DND-41 (cell line): ENCODE results near the gene NME3.

Experiments
- ATAC-seq: fragments of 200-7000 bp; cut with Tn5 transposase; 3 replicates; pipeline ENCODE4 v1.9.1; 2021; ENCODE audit warnings: low read depth; ENCODE audit not compliant: insufficient read depth
- DNase-seq: peaks from one replicate; pipeline ENCODE4 v3.0.0-alpha.2; 2020
- H2AFZ ChIP-seq: 2 replicates; pipeline ENCODE4 v1.6.0; 2012; ENCODE audit warnings: low read depth, low read length
- H3K27ac ChIP-seq: 2 replicates; pipeline ENCODE4 v1.5.1; 2012; ENCODE audit warnings: low read length, inconsistent platforms
- H3K27me3 ChIP-seq: fragments of 200-600 bp; sonication (generic); 2 replicates; pipeline ENCODE4 v1.6.0; 2012; ENCODE audit warnings: low read length, mild to moderate bottlenecking, inconsistent platforms; ENCODE audit not compliant: insufficient read depth, poor library complexity
- H3K36me3 ChIP-seq: 2 replicates; pipeline ENCODE4 v1.5.1; 2012; ENCODE audit warnings: low read length, inconsistent platforms; ENCODE audit not compliant: insufficient read depth
- H3K4me1 ChIP-seq: 2 replicates; pipeline ENCODE4 v1.5.1; 2012; ENCODE audit warnings: mild to moderate bottlenecking, low read length; ENCODE audit not compliant: insufficient read depth
- H3K4me2 ChIP-seq: 2 replicates; pipeline ENCODE4 v1.6.0; 2012; ENCODE audit warnings: mild to moderate bottlenecking, moderate library complexity, low read length, inconsistent platforms; ENCODE audit not compliant: insufficient read depth
- H3K4me3 ChIP-seq, 2 experiments: fragments of 200-600 bp in 1 of 2; shearing (Covaris generic) in 1 of 2; 2 replicates each; pipeline ENCODE4 v1.5.1; 2012 to 2016; ENCODE audit warnings: inconsistent platforms in 2 of 2, low read length in 2 of 2, mild to moderate bottlenecking in 2 of 2, low read depth in 1 of 2, moderate library complexity in 1 of 2
- H3K79me2 ChIP-seq: 2 replicates; pipeline ENCODE4 v1.6.0; 2012; ENCODE audit warnings: low read length, inconsistent platforms; ENCODE audit not compliant: insufficient read depth
- H3K9ac ChIP-seq: 2 replicates; pipeline ENCODE4 v1.6.0; 2012; ENCODE audit warnings: low read depth, mild to moderate bottlenecking, inconsistent platforms, low read length, moderate library complexity
- H3K9me3 ChIP-seq: 2 replicates; pipeline ENCODE4 v1.5.1; 2012; ENCODE audit warnings: low read length, moderate library complexity, mild to moderate bottlenecking, inconsistent platforms; ENCODE audit not compliant: insufficient read depth, severe bottlenecking
- H4K20me1 ChIP-seq: 2 replicates; pipeline ENCODE4 v1.6.0; 2012; ENCODE audit warnings: low read length; ENCODE audit not compliant: insufficient read depth
- EZH2 ChIP-seq: IDR thresholded peaks from 3 replicates; pipeline ENCODE4 v1.6.1; 2012; ENCODE audit warnings: borderline replicate concordance, low read depth, mild to moderate bottlenecking, moderate library complexity, low read length, inconsistent platforms; ENCODE audit not compliant: severe bottlenecking
- TF ChIP-seq, protein P1 (sequence below): IDR thresholded peaks from 2 replicates; pipeline ENCODE4 v1.5.1; 2012; ENCODE audit warnings: borderline replicate concordance, low read length, moderate library complexity, mild to moderate bottlenecking; ENCODE audit not compliant: poor library complexity, severe bottlenecking; ENCODE audit errors: extremely low read depth

NME3 gene

DNA sequence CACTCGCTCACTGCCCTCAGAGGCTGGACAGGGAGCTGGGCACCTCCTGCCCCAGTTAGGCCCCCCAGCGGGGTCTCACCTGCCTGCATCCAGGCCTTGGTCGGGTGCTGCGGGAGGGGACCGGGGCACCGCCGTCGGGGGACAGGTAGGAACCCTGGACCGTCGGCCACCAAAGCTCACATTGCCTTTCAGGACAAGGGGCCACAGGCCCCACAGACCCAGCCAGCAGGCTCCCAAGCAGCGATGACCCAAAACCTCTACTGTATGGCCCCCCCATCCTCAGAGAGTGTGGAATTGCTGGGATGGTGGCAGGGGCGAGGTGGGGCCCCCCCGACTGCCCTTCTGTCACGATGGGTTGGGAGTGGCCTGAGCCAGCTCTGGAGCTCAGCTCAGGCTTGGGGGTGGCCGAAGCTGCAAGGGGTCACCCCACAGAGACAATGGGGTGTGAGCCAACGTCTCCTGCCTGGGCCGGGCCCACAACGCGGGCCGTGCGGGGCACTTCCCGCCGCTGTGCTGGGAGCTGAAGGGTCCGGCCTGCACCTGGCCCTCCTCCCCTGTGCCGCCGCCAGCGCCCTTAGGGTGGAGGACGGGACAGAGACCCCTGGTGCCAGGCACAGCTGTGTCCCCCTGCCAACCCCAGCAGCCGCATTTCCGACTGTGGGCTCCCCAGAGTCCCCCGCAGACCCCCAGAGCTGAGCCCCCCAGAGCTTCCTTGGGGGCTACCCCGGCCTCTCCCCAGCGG, 21.7 kb upstream of the NME3 start:
- peaks cover 35% of the 10 kb centered on the region for H4K20me1 ChIP-seq
- H3K4me1 ChIP-seq: no peaks in the 10 kb centered on the region
- no peak overlapping the region for H3K4me3 ChIP-seq
- peaks cover 33% of the 10 kb centered on the region for H3K36me3 ChIP-seq
- no peaks in the 10 kb centered on the region for H3K27me3 ChIP-seq
- no peak for DNase-seq
- ATAC-seq: no peak
- TF ChIP-seq, protein P1, sequence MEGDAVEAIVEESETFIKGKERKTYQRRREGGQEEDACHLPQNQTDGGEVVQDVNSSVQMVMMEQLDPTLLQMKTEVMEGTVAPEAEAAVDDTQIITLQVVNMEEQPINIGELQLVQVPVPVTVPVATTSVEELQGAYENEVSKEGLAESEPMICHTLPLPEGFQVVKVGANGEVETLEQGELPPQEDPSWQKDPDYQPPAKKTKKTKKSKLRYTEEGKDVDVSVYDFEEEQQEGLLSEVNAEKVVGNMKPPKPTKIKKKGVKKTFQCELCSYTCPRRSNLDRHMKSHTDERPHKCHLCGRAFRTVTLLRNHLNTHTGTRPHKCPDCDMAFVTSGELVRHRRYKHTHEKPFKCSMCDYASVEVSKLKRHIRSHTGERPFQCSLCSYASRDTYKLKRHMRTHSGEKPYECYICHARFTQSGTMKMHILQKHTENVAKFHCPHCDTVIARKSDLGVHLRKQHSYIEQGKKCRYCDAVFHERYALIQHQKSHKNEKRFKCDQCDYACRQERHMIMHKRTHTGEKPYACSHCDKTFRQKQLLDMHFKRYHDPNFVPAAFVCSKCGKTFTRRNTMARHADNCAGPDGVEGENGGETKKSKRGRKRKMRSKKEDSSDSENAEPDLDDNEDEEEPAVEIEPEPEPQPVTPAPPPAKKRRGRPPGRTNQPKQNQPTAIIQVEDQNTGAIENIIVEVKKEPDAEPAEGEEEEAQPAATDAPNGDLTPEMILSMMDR: no peak
- TF ChIP-seq EZH2: no peak
- H3K9me3 ChIP-seq: peaks cover 2% of the 10 kb centered on the region
- no peak overlapping the region for H3K9ac ChIP-seq
- no peak overlapping the region for H3K27ac ChIP-seq
- 0 out of 2 replicates have a peak, but pooled peaks cover 3% of the 10 kb centered on the region for H3K79me2 ChIP-seq
- no peak overlapping the region for H2AFZ ChIP-seq
- H3K4me2 ChIP-seq: no peak overlapping the region

DNA sequence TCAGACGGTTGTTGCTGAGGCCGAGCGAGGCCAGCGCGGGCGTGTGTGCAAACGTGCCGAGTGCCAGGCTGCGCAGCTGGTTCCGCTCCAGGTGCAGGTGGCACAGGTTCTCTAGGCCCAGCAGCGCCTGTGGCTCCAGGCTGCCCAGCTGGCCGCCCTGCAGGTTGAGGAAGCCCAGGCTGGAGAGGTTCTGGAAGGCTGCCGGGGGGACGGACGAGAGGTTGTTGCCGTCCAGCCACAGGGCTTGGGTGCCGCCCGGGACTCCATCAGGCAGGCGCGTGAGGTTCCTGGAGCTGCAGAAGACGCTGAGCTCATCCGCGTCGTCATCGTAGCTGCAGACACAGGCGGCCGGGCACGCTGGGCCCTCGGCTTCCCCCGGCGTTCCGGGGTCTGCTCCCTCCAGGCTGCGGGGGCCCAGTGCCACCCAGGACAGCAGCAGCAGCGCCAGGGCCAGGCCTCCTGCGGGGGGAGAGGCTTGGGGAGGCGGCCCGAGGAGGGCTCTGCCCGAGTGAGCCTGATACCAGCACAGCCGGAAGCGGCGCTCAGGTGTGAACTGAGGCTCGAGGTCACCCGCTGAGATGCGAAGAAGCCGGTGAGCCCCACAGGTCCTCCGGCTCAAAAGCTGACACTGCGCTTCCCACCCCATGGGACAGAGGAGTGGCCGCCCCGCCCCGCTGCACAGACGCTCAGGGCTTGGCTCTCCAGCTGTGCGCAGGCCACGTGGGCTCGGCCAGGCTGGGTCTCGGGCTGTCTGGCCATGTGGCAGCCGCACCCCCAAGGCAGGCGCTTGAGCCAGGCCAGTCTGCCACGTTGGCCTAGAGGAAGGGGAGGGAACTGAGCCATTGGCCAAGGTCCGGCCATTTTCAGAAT, 20.8 kb upstream of the NME3 start:
- Histone ChIP-seq H3K4me1 (no peaks in the 10 kb centered on the region), H3K36me3 (peaks cover 41% of the 10 kb centered on the region), H4K20me1 (peaks cover 43% of the 10 kb centered on the region), H3K27ac (no peak overlapping the region), H2AFZ (no peak overlapping the region), H3K27me3 (no peaks in the 10 kb centered on the region), H3K9me3 (no peaks in the 10 kb centered on the region), H3K9ac (no peak overlapping the region), H3K4me2 (no peak overlapping the region), H3K79me2 (peaks cover 10% of the 10 kb centered on the region), H3K4me3 (no peak overlapping the region)
- ATAC-seq (no peak), DNase-seq (no peak)
- TF ChIP-seq EZH2: no peak
- TF ChIP-seq, protein P1: no peak

DNA sequence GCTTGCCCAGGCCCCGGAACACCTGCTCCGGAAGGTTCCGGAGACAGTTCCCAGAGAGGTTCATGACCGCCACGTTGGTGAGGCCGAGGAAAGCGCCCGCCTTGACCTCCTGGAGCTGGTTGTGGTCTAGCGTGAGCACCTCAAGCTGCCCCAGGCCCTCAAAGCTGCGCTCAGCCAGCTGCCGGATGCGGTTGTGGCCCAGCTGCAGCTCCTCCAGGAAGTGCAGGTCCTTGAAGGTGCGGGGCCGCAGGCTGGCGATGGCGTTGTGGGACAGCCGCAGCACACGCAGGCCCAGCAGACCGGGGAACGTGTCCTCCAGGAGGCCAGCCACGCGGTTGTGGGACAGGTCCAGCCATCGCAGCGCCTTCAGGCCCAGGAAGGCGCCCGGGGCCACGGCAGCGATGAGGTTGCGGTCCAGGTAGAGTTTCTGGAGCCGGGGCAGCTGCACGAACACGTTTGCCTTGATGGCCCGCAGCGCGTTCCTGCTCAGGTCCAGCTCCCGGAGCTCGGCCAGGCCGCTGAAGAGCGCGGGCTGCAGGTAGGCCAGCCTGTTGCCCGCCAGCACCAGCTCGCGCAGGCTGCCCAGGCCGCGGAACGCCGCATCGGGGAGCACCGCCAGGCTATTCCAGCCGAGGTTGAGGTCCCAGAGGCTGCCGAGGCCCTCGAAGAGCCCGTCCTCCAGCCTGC, 20.1 kb upstream of the NME3 start:
- TF ChIP-seq EZH2: no peak
- TF ChIP-seq, protein P1: no peak
- no peak overlapping the region for H3K27ac ChIP-seq
- H2AFZ ChIP-seq: no peak overlapping the region

More for the DNA sequence above, 20.1 kb upstream of the NME3 start:
- DNase-seq (no peak), ATAC-seq (no peak)
- Histone ChIP-seq H3K4me3 (no peak overlapping the region), H3K9me3 (no peaks in the 10 kb centered on the region), H3K27me3 (no peaks in the 10 kb centered on the region), H3K4me2 (no peak overlapping the region), H3K79me2 (peaks cover 18% of the 10 kb centered on the region), H3K9ac (no peak overlapping the region), H4K20me1 (peaks cover 50% of the 10 kb centered on the region), H3K4me1 (peaks cover 2% of the 10 kb centered on the region; the same call in 1 of the 2 replicates), H3K36me3 (peaks cover 49% of the 10 kb centered on the region)
